H9 (cell line): Measurements from ENCODE around the gene LRP8. TPM values are rescaled to one million over a fixed set of nuclear protein-coding genes. Genes with fewer than 3 reads are reported as not detected.

Experiments
- DNase-seq: peaks from one replicate; pipeline ENCODE4 v3.0.0-alpha.2; 2017
- H2AFZ ChIP-seq: one replicate; pipeline ENCODE4 v1.6.1; 2013; ENCODE audit warnings: mild to moderate bottlenecking, low read length, control low read depth, moderate library complexity
- H2AK5ac ChIP-seq: 2 replicates; pipeline ENCODE4 v1.6.1; 2013; ENCODE audit warnings: low read length, control low read depth, mixed read lengths; ENCODE audit not compliant: insufficient read length
- H2BK120ac ChIP-seq: one replicate; pipeline ENCODE4 v1.6.1; 2013; ENCODE audit warnings: low read depth, mild to moderate bottlenecking, low read length, control low read depth, inconsistent platforms; ENCODE audit not compliant: poor library complexity, severe bottlenecking
- H2BK12ac ChIP-seq: 2 replicates; pipeline ENCODE4 v1.6.1; 2013; ENCODE audit warnings: low read length, control low read depth, mixed read lengths, low read depth; ENCODE audit not compliant: insufficient read length
- H2BK15ac ChIP-seq: 2 replicates; pipeline ENCODE4 v1.6.1; 2013; ENCODE audit warnings: low read depth, low read length, control low read depth
- H2BK20ac ChIP-seq: one replicate; pipeline ENCODE4 v1.6.1; 2013; ENCODE audit warnings: low read depth, mild to moderate bottlenecking, low read length, control low read depth, inconsistent platforms; ENCODE audit not compliant: poor library complexity, severe bottlenecking
- H2BK5ac ChIP-seq: 2 replicates; pipeline ENCODE4 v1.6.1; 2013; ENCODE audit warnings: low read length, control low read depth, mixed read lengths; ENCODE audit not compliant: insufficient read length
- H3K14ac ChIP-seq: 2 replicates; pipeline ENCODE4 v1.6.1; 2013; ENCODE audit warnings: low read length, control low read depth; ENCODE audit not compliant: insufficient read depth
- H3K18ac ChIP-seq: 2 replicates; pipeline ENCODE4 v1.6.1; 2013; ENCODE audit warnings: low read depth, mild to moderate bottlenecking, mixed read lengths, low read length, control low read depth; ENCODE audit not compliant: insufficient read length
- H3K23ac ChIP-seq: 2 replicates; pipeline ENCODE4 v1.6.1; 2013; ENCODE audit warnings: low read length, control low read depth, mixed read lengths, low read depth; ENCODE audit not compliant: insufficient read length
- H3K23me2 ChIP-seq: 2 replicates; pipeline ENCODE4 v1.6.1; 2013; ENCODE audit warnings: low read depth, mild to moderate bottlenecking, mixed read lengths, low read length, control low read depth; ENCODE audit not compliant: insufficient read length, poor library complexity, severe bottlenecking
- H3K27ac ChIP-seq: 2 replicates; pipeline ENCODE4 v1.5.1; 2013; ENCODE audit warnings: low read length, control low read depth, mixed read lengths, low read depth; ENCODE audit not compliant: insufficient read length
- H3K27me3 ChIP-seq: 2 replicates; pipeline ENCODE4 v1.6.1; 2013; ENCODE audit warnings: low read length, control low read depth, inconsistent platforms; ENCODE audit not compliant: insufficient read depth
- H3K4ac ChIP-seq: 2 replicates; pipeline ENCODE4 v1.6.1; 2013; ENCODE audit warnings: low read depth, mild to moderate bottlenecking, control low read depth, inconsistent platforms, low read length, moderate library complexity
- H3K4me1 ChIP-seq: 2 replicates; pipeline ENCODE4 v1.6.1; 2013; ENCODE audit warnings: low read length, control low read depth, inconsistent platforms; ENCODE audit not compliant: insufficient read depth
- H3K4me2 ChIP-seq: 2 replicates; pipeline ENCODE4 v1.6.1; 2013; ENCODE audit warnings: low read length, control low read depth, mixed read lengths; ENCODE audit not compliant: insufficient read length, insufficient read depth
- H3K56ac ChIP-seq: 2 replicates; pipeline ENCODE4 v1.6.1; 2013; ENCODE audit warnings: low read depth, mild to moderate bottlenecking, mixed read lengths, low read length, control low read depth; ENCODE audit not compliant: insufficient read length
- H3K79me1 ChIP-seq: 2 replicates; pipeline ENCODE4 v1.6.1; 2013; ENCODE audit warnings: low read depth, mild to moderate bottlenecking, moderate library complexity, low read length, control low read depth, inconsistent platforms; ENCODE audit not compliant: insufficient read depth, poor library complexity, severe bottlenecking
- H3K79me2 ChIP-seq: 2 replicates; pipeline ENCODE4 v1.6.1; 2013; ENCODE audit warnings: low read length, control low read depth, inconsistent platforms; ENCODE audit not compliant: insufficient read depth
- H3K9ac ChIP-seq: 2 replicates; pipeline ENCODE4 v1.6.1; 2013; ENCODE audit warnings: low read length, control low read depth, mixed read lengths; ENCODE audit not compliant: insufficient read length; ENCODE audit errors: extremely low read depth
- H3K9me3 ChIP-seq: one replicate; pipeline ENCODE4 v1.6.1; 2013; ENCODE audit warnings: low read depth, low read length, inconsistent platforms; ENCODE audit not compliant: control insufficient read depth
- H3T11ph ChIP-seq: one replicate; pipeline ENCODE4 v1.6.1; 2013; ENCODE audit warnings: mild to moderate bottlenecking, low read length, control low read depth, inconsistent platforms
- H4K20me1 ChIP-seq: one replicate; pipeline ENCODE4 v1.6.1; 2013; ENCODE audit not compliant: control insufficient read depth, insufficient read length, insufficient read depth
- H4K5ac ChIP-seq: 2 replicates; pipeline ENCODE4 v1.6.1; 2013; ENCODE audit warnings: low read depth, mild to moderate bottlenecking, mixed read lengths, low read length, control low read depth; ENCODE audit not compliant: insufficient read length
- H4K8ac ChIP-seq: replicated peaks from 2 replicates; pipeline ENCODE4 v1.6.1; 2013; ENCODE audit warnings: low read length, control low read depth, mixed read lengths, low read depth; ENCODE audit not compliant: insufficient read length
- H4K91ac ChIP-seq: 2 replicates; pipeline ENCODE4 v1.6.1; 2013; ENCODE audit warnings: low read depth, mild to moderate bottlenecking, moderate library complexity, mixed read lengths, low read length, control low read depth; ENCODE audit not compliant: insufficient read length
- H3K27ac Mint-ChIP-seq, 3 experiments: 2 replicates in 2 of 3; 3 replicates in 1 of 3; pipeline ENCODE4 v1.8.0; 2020 to 2021; ENCODE audit warnings: mixed read lengths in 3 of 3, mild to moderate bottlenecking in 1 of 3, moderate library complexity in 1 of 3
- H3K27me3 Mint-ChIP-seq: 2 replicates; pipeline ENCODE4 v1.8.0; 2021; ENCODE audit warnings: low read depth, mild to moderate bottlenecking, moderate library complexity, mixed read lengths
- H3K36me3 Mint-ChIP-seq, 3 experiments: 2 replicates in 2 of 3; 3 replicates in 1 of 3; pipeline ENCODE4 v1.8.0; 2020 to 2021; ENCODE audit warnings: low read depth in 3 of 3, mixed read lengths in 3 of 3; ENCODE audit not compliant: insufficient read depth in 1 of 3
- H3K4me1 Mint-ChIP-seq, 2 experiments: 2 replicates each; pipeline ENCODE4 v1.8.0; 2020; ENCODE audit warnings: mixed read lengths in 2 of 2
- H3K4me3 Mint-ChIP-seq, 2 experiments: 2 replicates in 1 of 2; 3 replicates in 1 of 2; pipeline ENCODE4 v1.8.0; 2020 to 2021; ENCODE audit warnings: mild to moderate bottlenecking in 2 of 2, mixed read lengths in 2 of 2, moderate library complexity in 1 of 2
- H3K9me3 Mint-ChIP-seq, 2 experiments: 2 replicates in 1 of 2; 3 replicates in 1 of 2; pipeline ENCODE4 v1.8.0; 2020; ENCODE audit warnings: mild to moderate bottlenecking in 2 of 2, mixed read lengths in 2 of 2, moderate library complexity in 1 of 2
- WGBS: extraction: QIAGEN DNeasy Blood & Tissue Kit; methylation state at CpG from one replicate; pipeline ENCODE4 v1.1.7; 2013; ENCODE audit warnings: missing lambda C conversion rate, low lambda C conversion rate, mixed read lengths; ENCODE audit not compliant: insufficient read length; ENCODE audit errors: extremely low coverage; 5-methylcytosine and 5-hydroxymethylcytosine counted together
- total RNA-seq: library from RNA; stranded (reverse); gene quantifications from 2 replicates; pipeline ENCODE4 v1.2.1, GENCODE V29; 2021
- TF ChIP-seq, protein P1 (sequence below): fragments of 200-600 bp; sonication (generic); conservative IDR thresholded peaks from 3 replicates; pipeline ENCODE4 v1.8.0; 2021; ENCODE audit warnings: antibody characterized with exemption, mild to moderate bottlenecking

Gene LRP8
- total RNA-seq, 1 experiment from 2014 or later: 78.6 TPM

DNA sequence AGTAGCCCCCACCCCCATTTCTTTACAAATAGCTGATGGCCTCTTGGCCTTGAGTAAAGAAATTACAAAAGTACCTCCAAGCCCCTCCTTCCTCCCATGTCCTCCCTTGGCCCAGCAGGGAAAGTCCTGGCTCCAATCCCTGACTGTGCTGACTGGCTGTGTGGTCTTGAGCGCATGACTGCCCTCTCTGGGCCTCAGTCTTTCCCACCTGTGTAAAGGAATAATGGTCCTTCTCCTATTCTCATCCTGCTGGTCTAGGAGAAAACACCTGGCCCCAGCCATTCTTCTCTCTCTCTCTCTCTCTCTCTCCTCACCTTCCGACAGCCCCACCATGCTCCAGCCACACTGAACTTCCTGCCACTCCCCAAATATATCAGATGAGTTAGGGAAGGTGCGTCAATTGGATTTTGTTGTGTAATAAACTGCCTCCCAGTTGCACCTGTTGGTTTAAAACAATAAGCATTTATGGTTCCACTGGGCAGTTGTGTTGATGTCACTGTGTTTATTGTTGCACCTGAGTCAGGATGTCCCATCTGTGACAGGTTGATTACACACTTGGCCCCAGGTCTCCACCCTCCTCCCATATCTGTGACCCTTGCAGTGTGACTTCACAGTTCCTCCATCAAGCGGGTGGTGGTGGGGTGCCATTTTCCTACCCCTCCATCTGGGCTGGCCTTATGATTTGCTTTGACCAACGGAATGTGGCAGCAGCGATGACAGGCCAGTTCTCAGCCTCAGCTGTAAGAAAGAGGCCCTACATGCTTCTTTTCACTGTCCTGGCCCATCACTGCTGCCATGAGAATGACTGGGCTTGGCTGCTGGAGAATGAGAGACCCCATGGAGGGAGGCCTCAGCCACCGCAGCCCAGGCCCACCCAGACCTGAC is 22.3 kb upstream of the LRP8 start:
- no CpG with 5 or more reads among the region's 7 CpGs for WGBS
- H4K20me1 ChIP-seq: no peaks in the 10 kb centered on the region
- no peak overlapping the region for H4K5ac ChIP-seq
- H3T11ph ChIP-seq: no peak overlapping the region
- H3K23ac ChIP-seq: no peak overlapping the region
- peak; percentile 32 for DNase-seq
- H2BK20ac ChIP-seq: no peak overlapping the region
- no peaks in the 10 kb centered on the region for H3K4me1 ChIP-seq
- peaks cover 21 to 23% of the 10 kb centered on the region in 2 experiments for H3K4me1 Mint-ChIP-seq
- H3K4ac ChIP-seq: no peak overlapping the region
- H3K79me2 ChIP-seq: no peaks in the 10 kb centered on the region
- no peaks in the 10 kb centered on the region for H3K23me2 ChIP-seq
- no peak overlapping the region for H3K56ac ChIP-seq
- no peaks in the 10 kb centered on the region for H3K36me3 Mint-ChIP-seq
- H3K27ac Mint-ChIP-seq: no peak overlapping the region
- H3K9me3 Mint-ChIP-seq: no peaks in the 10 kb centered on the region
- H2BK120ac ChIP-seq: no peak overlapping the region
- peaks cover 15% of the 10 kb centered on the region for H3K27me3 Mint-ChIP-seq
- no peak overlapping the region for H3K9ac ChIP-seq
- H3K27me3 ChIP-seq: no peaks in the 10 kb centered on the region
- H4K8ac ChIP-seq: no peak overlapping the region
- no peak overlapping the region for H4K91ac ChIP-seq
- no peak overlapping the region for H2AFZ ChIP-seq
- H3K4me2 ChIP-seq: no peak overlapping the region
- H3K18ac ChIP-seq: no peak overlapping the region
- no peaks in the 10 kb centered on the region for H3K79me1 ChIP-seq
- H2BK12ac ChIP-seq: no peak overlapping the region
- TF ChIP-seq, protein P1, sequence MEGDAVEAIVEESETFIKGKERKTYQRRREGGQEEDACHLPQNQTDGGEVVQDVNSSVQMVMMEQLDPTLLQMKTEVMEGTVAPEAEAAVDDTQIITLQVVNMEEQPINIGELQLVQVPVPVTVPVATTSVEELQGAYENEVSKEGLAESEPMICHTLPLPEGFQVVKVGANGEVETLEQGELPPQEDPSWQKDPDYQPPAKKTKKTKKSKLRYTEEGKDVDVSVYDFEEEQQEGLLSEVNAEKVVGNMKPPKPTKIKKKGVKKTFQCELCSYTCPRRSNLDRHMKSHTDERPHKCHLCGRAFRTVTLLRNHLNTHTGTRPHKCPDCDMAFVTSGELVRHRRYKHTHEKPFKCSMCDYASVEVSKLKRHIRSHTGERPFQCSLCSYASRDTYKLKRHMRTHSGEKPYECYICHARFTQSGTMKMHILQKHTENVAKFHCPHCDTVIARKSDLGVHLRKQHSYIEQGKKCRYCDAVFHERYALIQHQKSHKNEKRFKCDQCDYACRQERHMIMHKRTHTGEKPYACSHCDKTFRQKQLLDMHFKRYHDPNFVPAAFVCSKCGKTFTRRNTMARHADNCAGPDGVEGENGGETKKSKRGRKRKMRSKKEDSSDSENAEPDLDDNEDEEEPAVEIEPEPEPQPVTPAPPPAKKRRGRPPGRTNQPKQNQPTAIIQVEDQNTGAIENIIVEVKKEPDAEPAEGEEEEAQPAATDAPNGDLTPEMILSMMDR: no peak
- no peaks in the 10 kb centered on the region for H3K9me3 ChIP-seq
- H3K27ac ChIP-seq: no peak overlapping the region
- no peak overlapping the region for H3K14ac ChIP-seq
- no peak overlapping the region for H2AK5ac ChIP-seq
- no peak overlapping the region for H2BK15ac ChIP-seq
- H3K4me3 Mint-ChIP-seq: no peak overlapping the region; a peak in 1 of 5 replicates
- H2BK5ac ChIP-seq: no peak overlapping the region
